GM12892 (cell line): ENCODE measurements around the gene PHF13.

Source experiments
- DNase-seq: peaks from one replicate; pipeline ENCODE4 v3.0.0; 2011; ENCODE audit not compliant: insufficient read length
- FAIRE-seq: peaks from 2 replicates; lab custom pipeline; 2011; peaks lifted over from hg19 to GRCh38; lab: Jason Lieb, UNC
- POLR2A ChIP-seq: IDR thresholded peaks from 2 replicates; pipeline ENCODE4 v1.6.1; 2011; ENCODE audit warnings: low read depth, low read length, control low read depth
- POLR2AphosphoS5 ChIP-seq: IDR thresholded peaks from 2 replicates; pipeline ENCODE4 v1.6.1; 2011; ENCODE audit warnings: low read depth, low read length, control low read depth
- TAF1 ChIP-seq: IDR thresholded peaks from 2 replicates; pipeline ENCODE4 v1.6.1; 2011; ENCODE audit warnings: low read depth, mild to moderate bottlenecking, control low read depth, low read length, borderline replicate concordance

Gene PHF13

GRCh38 chr1:6666696-6667095 is 53.2 kb downstream of the PHF13 start:
- FAIRE-seq (no peak), DNase-seq (no peak)
- TF ChIP-seq POLR2AphosphoS5 (no peak), POLR2A (no peak), TAF1 (no peak)

DNA sequence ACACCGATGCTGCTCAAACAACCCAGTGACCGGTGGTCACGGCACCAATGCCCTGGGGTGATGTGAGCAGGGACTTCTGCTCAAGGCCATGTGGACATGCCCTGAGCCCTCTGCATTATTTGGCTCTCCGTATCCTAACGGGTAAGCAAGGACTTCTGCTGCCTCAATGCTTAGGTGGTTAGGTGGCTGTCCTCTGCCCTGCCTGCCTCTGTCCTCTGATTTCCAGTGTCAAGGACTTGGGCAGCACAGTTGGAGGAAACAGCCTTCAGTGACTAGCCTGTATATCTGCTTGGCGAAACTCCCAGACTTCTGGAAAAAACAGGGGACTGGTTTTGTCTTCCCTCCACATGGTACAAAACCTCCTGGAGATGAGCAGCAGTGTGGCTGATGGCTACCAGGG is 53.6 kb downstream of the PHF13 start:
- TF ChIP-seq TAF1 (no peak), POLR2AphosphoS5 (no peak)
- no peak for DNase-seq
- no peak for FAIRE-seq

DNA sequence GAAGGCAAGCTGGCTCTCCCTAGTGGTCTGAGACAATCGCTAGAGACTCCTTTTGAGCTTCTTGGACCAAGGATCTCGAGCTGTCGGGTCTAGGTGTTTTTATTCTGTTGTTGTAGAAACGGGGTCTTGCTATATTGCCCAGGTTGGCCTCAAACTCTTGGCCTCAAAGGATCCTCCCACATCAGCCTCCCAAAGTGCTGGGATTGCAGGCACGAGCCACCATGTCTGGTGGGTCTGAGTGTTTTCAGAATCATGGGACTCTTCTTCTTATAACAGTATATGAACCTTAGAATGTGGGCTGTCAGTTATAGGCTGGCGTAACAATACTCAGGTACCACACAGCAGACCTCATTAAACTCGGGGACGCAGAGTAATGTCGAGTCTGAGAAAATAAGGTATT is 55.0 kb downstream of the PHF13 start:
- no peak for FAIRE-seq
- TF ChIP-seq POLR2A (no peak), POLR2AphosphoS5 (no peak), TAF1 (no peak)
- no peak for DNase-seq

GRCh38 chr1:6672558-6672957 is 59.0 kb downstream of the PHF13 start:
- no peak for DNase-seq
- TF ChIP-seq POLR2AphosphoS5, result no peak
- TF ChIP-seq TAF1, result no peak
- no peak for TF ChIP-seq POLR2A
- no peak for FAIRE-seq
